ENCODE measurements around the gene PIP5K1B.

GRCh38 chr9:68726489-68726888 is 21.4 kb downstream of the PIP5K1B start:
- no peak for TF ChIP-seq CTCF (conservative IDR thresholded peaks at IDR 0.05; ENCODE audit: low read depth, low read length)
- no peak for TF ChIP-seq EZH2 (IDR thresholded peaks at IDR 0.05; ENCODE audit: borderline replicate concordance, low read depth, low read length, poor library complexity, severe bottlenecking)
